GM19324 (cell line): Measurements from ENCODE around the gene CLEC11A.

Experiments
- ATAC-seq: cut with Tn5 transposase; IDR thresholded peaks from one replicate; pipeline ENCODE4 v1.9.1; 2021; ENCODE audit warnings: mild to moderate bottlenecking, moderate library complexity; ENCODE audit not compliant: unreplicated experiment, low FRiP score

The CLEC11A gene

GRCh38 chr19:50723069-50723468, at the start of gene CLEC11A:
Gene CLEC11A (plus strand): TSS chr19:50723364. CDS start chr19:50723526, 162 bp downstream.
- ATAC-seq = no peak

GRCh38 chr19:50676625-50677197, 46.5 kb upstream of the CLEC11A start:
- ATAC-seq = no peak

GRCh38 chr19:50677636-50678035, 45.5 kb upstream of the CLEC11A start:
- ATAC-seq = no peak

GRCh38 chr19:50678323-50678722, 44.8 kb upstream of the CLEC11A start:
- ATAC-seq = no peak

- peak; percentile 56 for ATAC-seq
Observed at GRCh38 chr19:50679177-50680125, 43.7 kb upstream of the CLEC11A start.

GRCh38 chr19:50686310-50687032, 36.7 kb upstream of the CLEC11A start:
- ATAC-seq = no peak

GRCh38 chr19:50688766-50689165, 34.4 kb upstream of the CLEC11A start:
- no peak for ATAC-seq

- ATAC-seq = no peak
Observed at GRCh38 chr19:50690439-50690838, 32.7 kb upstream of the CLEC11A start.

- ATAC-seq = no peak
Observed at GRCh38 chr19:50693064-50693975, 29.8 kb upstream of the CLEC11A start.

GRCh38 chr19:50694815-50695145, 28.4 kb upstream of the CLEC11A start:
- no peak for ATAC-seq

- ATAC-seq = no peak
Observed at GRCh38 chr19:50695251-50696093, 27.7 kb upstream of the CLEC11A start.

GRCh38 chr19:50696094-50696483, 27.1 kb upstream of the CLEC11A start:
- ATAC-seq = no peak

- ATAC-seq = no peak
Observed at GRCh38 chr19:50697414-50698124, 25.6 kb upstream of the CLEC11A start.

GRCh38 chr19:50701367-50701985, 21.7 kb upstream of the CLEC11A start:
- no peak for ATAC-seq

GRCh38 chr19:50702158-50702870, 20.9 kb upstream of the CLEC11A start:
- no peak for ATAC-seq

GRCh38 chr19:50702871-50703829, 20.0 kb upstream of the CLEC11A start:
- ATAC-seq = no peak
